ENCODE data around the gene KRTAP10-5. TPM values are rescaled to one million over a fixed set of nuclear protein-coding genes. Genes with fewer than 3 reads are reported as not detected.

The KRTAP10-5 gene
- total RNA-seq, 1 donor from 2014 or later = not detected

GRCh38 chr21:44603109-44603875 is 22.9 kb upstream of the KRTAP10-5 start:
- Histone ChIP-seq H3K27ac (ENCODE audit: low read depth, low read length) (no peak overlapping the region), H3K4me3 (ENCODE audit: insufficient read depth, low read depth, low read length) (no peak overlapping the region), H3K9me3 (ENCODE audit: insufficient read depth, low read depth, low read length) (peaks cover 3% of the 10 kb centered on the region), H3K9ac (ENCODE audit: low read length) (no peak overlapping the region), H2AFZ (ENCODE audit: low read depth, low read length) (no peak overlapping the region), H4K20me1 (ENCODE audit: insufficient read depth, low read length) (no peaks in the 10 kb centered on the region), H3K4me1 (ENCODE audit: insufficient read depth, low read length) (no peaks in the 10 kb centered on the region), H3K79me2 (ENCODE audit: insufficient read depth, low read length) (no peaks in the 10 kb centered on the region), H3K36me3 (ENCODE audit: insufficient read depth, low read length) (no peaks in the 10 kb centered on the region), H3K4me2 (ENCODE audit: low read length) (no peak overlapping the region), H3K27me3 (ENCODE audit: insufficient read depth, low read length) (no peaks in the 10 kb centered on the region)
- H3K4me3 Mint-ChIP-seq (ENCODE audit: unreplicated experiment) = no peak overlapping the region
- H3K4me1 Mint-ChIP-seq (ENCODE audit: low read depth, unreplicated experiment) = no peaks in the 10 kb centered on the region
- TF ChIP-seq CTCF (IDR thresholded peaks at IDR 0.05; ENCODE audit: insufficient read depth, low read depth, low read length) = no peak
- no peak for TF ChIP-seq EZH2 (IDR thresholded peaks at IDR 0.05; ENCODE audit: insufficient read depth, low read length)
- no peak for DNase-seq (ENCODE audit: low read depth)
- peaks cover 2% of the 10 kb centered on the region for H3K36me3 Mint-ChIP-seq (ENCODE audit: low read depth, unreplicated experiment)
- no peak for FAIRE-seq
- H3K9me3 Mint-ChIP-seq (ENCODE audit: unreplicated experiment) = peaks cover 11% of the 10 kb centered on the region
- H3K27ac Mint-ChIP-seq (ENCODE audit: unreplicated experiment) = no peak overlapping the region
- peaks cover 41% of the 10 kb centered on the region for H3K27me3 Mint-ChIP-seq (ENCODE audit: low read depth, unreplicated experiment)

- Histone ChIP-seq H3K4me2 (ENCODE audit: low read length) (no peak overlapping the region), H3K4me1 (ENCODE audit: insufficient read depth, low read length) (no peaks in the 10 kb centered on the region), H3K27ac (ENCODE audit: low read depth, low read length) (no peak overlapping the region), H3K4me3 (ENCODE audit: insufficient read depth, low read depth, low read length) (no peak overlapping the region), H3K27me3 (ENCODE audit: insufficient read depth, low read length) (no peaks in the 10 kb centered on the region), H3K9me3 (ENCODE audit: insufficient read depth, low read depth, low read length) (peaks cover 6% of the 10 kb centered on the region), H4K20me1 (ENCODE audit: insufficient read depth, low read length) (no peaks in the 10 kb centered on the region), H3K79me2 (ENCODE audit: insufficient read depth, low read length) (no peaks in the 10 kb centered on the region), H2AFZ (ENCODE audit: low read depth, low read length) (no peak overlapping the region), H3K36me3 (ENCODE audit: insufficient read depth, low read length) (no peaks in the 10 kb centered on the region), H3K9ac (ENCODE audit: low read length) (no peak overlapping the region)
- TF ChIP-seq CTCF (IDR thresholded peaks at IDR 0.05; ENCODE audit: insufficient read depth, low read depth, low read length) (no peak), EZH2 (IDR thresholded peaks at IDR 0.05; ENCODE audit: insufficient read depth, low read length) (no peak)
- Mint-ChIP-seq H3K4me1 (ENCODE audit: low read depth, unreplicated experiment) (no peaks in the 10 kb centered on the region), H3K9me3 (ENCODE audit: unreplicated experiment) (peaks cover 17% of the 10 kb centered on the region), H3K27ac (ENCODE audit: unreplicated experiment) (no peak overlapping the region), H3K36me3 (ENCODE audit: low read depth, unreplicated experiment) (peaks cover 2% of the 10 kb centered on the region), H3K27me3 (ENCODE audit: low read depth, unreplicated experiment) (peaks cover 36% of the 10 kb centered on the region), H3K4me3 (ENCODE audit: unreplicated experiment) (no peak overlapping the region)
- DNase-seq (ENCODE audit: low read depth) (no peak), FAIRE-seq (no peak)
Measured at GRCh38 chr21:44602463-44602850, 22.1 kb upstream of the KRTAP10-5 start.
